Fibroblast of mammary gland (primary cell): Measurements from ENCODE around the gene HS6ST3.

Experiments
- DNase-seq: peaks from one replicate; pipeline ENCODE4 v3.0.0-alpha.2; 2010; ENCODE audit warnings: low read depth
- H3K4me3 ChIP-seq: 2 replicates; pipeline ENCODE4 v1.5.1; 2011; ENCODE audit warnings: low read depth, mild to moderate bottlenecking, low read length, moderate library complexity; ENCODE audit not compliant: control insufficient read depth
- CTCF ChIP-seq: conservative IDR thresholded peaks from 2 replicates; pipeline ENCODE4 v1.5.1; 2011; ENCODE audit warnings: low read depth, low read length, inconsistent platforms; ENCODE audit not compliant: control insufficient read depth, insufficient read depth

HS6ST3 gene

GRCh38 chr13:96684907-96685306 lies 595.0 kb downstream of the HS6ST3 start:
- no peak for TF ChIP-seq CTCF
- H3K4me3 ChIP-seq: no peak overlapping the region
- no peak for DNase-seq

DNA sequence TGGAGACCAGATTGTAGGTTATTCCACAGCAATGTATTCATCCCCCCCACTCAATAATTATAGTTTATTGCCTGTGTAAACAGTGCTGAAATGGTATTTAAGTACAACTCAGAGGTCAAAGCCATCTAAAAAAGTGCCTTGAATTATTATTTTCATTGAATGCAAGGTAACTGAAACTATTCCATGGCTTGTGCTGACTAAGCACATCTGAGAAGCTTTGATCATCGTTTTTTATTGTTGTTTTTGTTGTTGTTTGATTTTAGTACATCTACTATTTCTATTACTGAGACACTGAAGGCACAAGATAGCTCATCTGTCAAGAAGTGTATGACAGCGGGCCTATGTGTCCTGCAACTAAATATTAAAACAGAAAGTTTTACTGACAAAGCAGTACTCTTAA lies 596.4 kb downstream of the HS6ST3 start:
- no peak for TF ChIP-seq CTCF
- no peak overlapping the region for H3K4me3 ChIP-seq

GRCh38 chr13:96687191-96687590 lies 597.3 kb downstream of the HS6ST3 start:
- DNase-seq: no peak
- H3K4me3 ChIP-seq: no peak overlapping the region
- no peak for TF ChIP-seq CTCF

More for the DNA sequence above, 596.4 kb downstream of the HS6ST3 start:
- DNase-seq: no peak

DNA sequence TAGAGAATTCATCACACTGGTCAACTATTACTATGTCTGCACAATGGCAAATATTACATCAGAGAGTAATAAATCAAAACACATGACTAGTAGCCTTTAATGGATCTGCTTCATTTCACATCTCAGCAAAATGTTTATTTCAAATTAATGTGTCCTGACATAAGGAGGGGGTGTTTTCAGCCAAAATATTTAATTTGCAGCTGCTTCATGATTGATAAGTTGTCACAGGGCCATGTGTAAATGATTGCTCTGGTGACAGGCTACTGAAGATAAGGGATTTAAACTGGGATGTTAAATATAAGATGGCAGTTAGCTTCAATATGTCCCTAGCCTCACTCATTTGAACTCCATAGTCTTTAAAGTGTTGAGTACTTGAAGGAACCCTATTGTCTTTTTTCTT lies 601.1 kb downstream of the HS6ST3 start:
- no peak overlapping the region for H3K4me3 ChIP-seq
- no peak for DNase-seq
- no peak for TF ChIP-seq CTCF

GRCh38 chr13:96696389-96696900 lies 606.5 kb downstream of the HS6ST3 start:
- peak; percentile 30 for DNase-seq
- no peak for TF ChIP-seq CTCF
- H3K4me3 ChIP-seq: no peak overlapping the region

- TF ChIP-seq CTCF: no peak
- peak; percentile 5 for DNase-seq
- no peak overlapping the region for H3K4me3 ChIP-seq
Measured at GRCh38 chr13:96700657-96701056, 610.8 kb downstream of the HS6ST3 start.

DNA sequence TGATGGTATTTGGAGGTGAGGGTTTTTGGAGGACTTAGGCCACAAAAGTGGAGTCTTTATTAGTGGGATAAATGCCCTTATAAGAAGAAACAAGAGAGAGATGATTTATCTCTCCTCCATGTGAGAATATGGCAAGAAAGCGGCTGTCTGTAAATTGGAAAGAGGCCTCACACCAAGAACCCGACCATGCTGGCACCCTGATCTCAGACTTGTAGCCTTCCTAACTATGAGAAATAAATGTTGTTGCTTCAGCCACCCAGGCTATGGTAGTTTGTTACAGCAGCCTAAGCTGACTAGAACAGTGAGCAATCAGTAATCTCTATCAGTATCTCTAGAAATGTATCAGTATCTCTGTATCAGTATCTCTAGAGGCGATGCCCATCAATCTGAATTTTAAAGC lies 617.2 kb downstream of the HS6ST3 start:
- no peak overlapping the region for H3K4me3 ChIP-seq
- DNase-seq: no peak
- TF ChIP-seq CTCF: no peak
